Retinal pigment epithelial cell (primary cell): ENCODE data around the gene ATP8B1.

ENCODE experiments used
- DNase-seq: peaks from one replicate; pipeline ENCODE4 v3.0.0-alpha.2; 2010; ENCODE audit warnings: low read depth
- H3K4me3 ChIP-seq: 2 replicates; pipeline ENCODE4 v1.5.1; 2011; ENCODE audit warnings: mild to moderate bottlenecking, low read length, control low read depth, moderate library complexity
- CTCF ChIP-seq: conservative IDR thresholded peaks from 2 replicates; pipeline ENCODE4 v1.5.1; 2011; ENCODE audit warnings: low read depth, low read length, control low read depth, inconsistent platforms

ATP8B1 gene

GRCh38 chr18:57668021-57668420 lies 135.1 kb downstream of the ATP8B1 start:
- H3K4me3 ChIP-seq: no peak overlapping the region
- DNase-seq: no peak
- TF ChIP-seq CTCF: no peak

GRCh38 chr18:57666818-57667497 lies 136.2 kb downstream of the ATP8B1 start:
- no peak overlapping the region for H3K4me3 ChIP-seq
- no peak for DNase-seq
- no peak for TF ChIP-seq CTCF

GRCh38 chr18:57664568-57665165 lies 138.4 kb downstream of the ATP8B1 start:
- TF ChIP-seq CTCF: no peak
- DNase-seq: no peak
- H3K4me3 ChIP-seq: no peak overlapping the region

- DNase-seq: peak; percentile 10
- TF ChIP-seq CTCF: no peak
- H3K4me3 ChIP-seq: no peak overlapping the region
Observed at GRCh38 chr18:57660961-57661360, 142.2 kb downstream of the ATP8B1 start.

GRCh38 chr18:57659460-57660102 lies 143.5 kb downstream of the ATP8B1 start:
- no peak overlapping the region for H3K4me3 ChIP-seq
- no peak for TF ChIP-seq CTCF
- DNase-seq: no peak

- TF ChIP-seq CTCF: no peak
- no peak overlapping the region for H3K4me3 ChIP-seq
- no peak for DNase-seq
Observed at GRCh38 chr18:57657542-57657941, 145.6 kb downstream of the ATP8B1 start.

GRCh38 chr18:57655740-57656139 lies 147.4 kb downstream of the ATP8B1 start:
- DNase-seq: no peak
- no peak for TF ChIP-seq CTCF
- no peak overlapping the region for H3K4me3 ChIP-seq
